ELF-1 (cell line): Measurements from ENCODE around the gene PEBP1.

Experiments used
- DNase-seq: peaks from one replicate; pipeline ENCODE4 v3.0.0-alpha.2; 2016; ENCODE audit warnings: low read depth, low spot score

The PEBP1 gene

GRCh38 chr12:118193958-118194357 is 58.0 kb downstream of the PEBP1 start:
- no peak for DNase-seq
